ENCODE data around the gene SSNA1.

The SSNA1 gene

DNA sequence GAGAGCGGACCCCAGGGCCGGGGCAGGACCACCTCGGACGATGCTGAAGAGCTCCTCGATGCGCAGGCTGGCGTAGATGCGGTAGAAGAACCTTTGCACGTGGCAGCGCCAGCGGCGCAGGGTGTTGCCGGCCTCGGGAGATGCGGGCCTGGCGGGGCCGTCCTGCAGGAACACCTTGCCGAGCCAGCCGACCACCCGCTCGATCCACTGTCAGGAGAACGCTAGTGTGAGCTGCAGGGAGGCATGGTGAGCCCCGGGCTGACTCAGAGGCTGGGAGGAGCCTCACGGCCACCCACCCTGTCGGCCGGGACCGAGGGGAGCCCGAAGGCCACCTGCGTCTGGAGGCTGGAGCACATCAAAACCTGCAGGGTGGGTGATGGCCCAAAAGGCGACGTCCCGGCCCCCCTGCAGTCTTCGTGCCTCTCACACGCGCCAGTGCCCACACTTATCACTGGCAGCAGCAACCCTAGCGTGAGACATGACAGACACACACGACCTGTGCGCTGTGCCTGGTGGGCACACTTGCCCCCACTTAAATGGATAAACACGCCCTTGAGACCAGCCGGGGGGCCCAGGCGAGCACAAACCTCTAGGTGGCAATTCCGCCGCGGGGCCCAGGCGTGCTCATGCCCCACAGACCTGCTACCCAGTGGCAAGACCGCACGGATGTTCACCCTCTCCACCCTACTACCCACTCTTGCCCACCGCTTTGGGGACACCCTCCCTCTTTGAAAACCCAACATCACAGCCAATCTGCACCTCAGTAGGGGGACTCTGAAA is 3.4 kb upstream of the SSNA1 start:
- no peak for DNase-seq

DNA sequence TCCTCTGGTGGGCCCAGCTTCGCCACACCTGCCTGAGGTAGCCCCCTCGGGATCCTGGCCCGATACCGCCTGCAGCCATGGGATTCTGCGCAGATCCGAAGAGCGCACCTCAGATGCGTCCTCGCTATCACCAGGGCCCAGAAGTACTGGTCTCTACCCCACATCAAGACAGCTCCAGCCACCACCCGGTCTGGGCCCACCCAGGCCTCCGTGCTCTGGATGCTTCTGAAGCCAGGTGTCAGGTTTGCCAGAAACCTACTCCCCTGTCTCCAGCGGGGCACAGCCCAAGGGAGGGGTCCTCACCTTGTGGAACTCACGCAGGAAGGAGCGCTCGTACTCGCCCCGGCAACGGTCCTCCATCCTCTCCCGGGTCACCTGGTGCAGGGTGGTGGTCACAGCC is 2.6 kb upstream of the SSNA1 start:
- DNase-seq, result no peak

DNA sequence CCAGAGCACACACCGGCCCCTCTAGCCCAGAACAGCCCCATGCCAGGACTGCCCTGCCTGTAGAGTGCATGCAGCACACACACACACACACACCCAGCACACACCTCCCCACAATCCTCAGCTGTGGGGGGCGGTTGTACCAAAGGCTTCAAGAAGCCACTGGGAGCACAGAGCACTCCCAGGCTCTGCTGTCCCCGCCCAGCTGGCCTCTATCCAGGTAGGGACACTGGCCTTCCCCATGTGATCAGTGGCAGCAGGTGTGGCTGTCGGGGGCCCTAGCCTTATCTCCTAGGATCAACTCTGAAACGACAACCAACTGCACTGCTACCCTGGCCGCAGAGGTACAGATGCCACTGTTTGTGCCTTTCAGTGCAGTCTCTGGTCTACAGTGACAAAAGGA is 2.1 kb upstream of the SSNA1 start:
- no peak for DNase-seq

DNA sequence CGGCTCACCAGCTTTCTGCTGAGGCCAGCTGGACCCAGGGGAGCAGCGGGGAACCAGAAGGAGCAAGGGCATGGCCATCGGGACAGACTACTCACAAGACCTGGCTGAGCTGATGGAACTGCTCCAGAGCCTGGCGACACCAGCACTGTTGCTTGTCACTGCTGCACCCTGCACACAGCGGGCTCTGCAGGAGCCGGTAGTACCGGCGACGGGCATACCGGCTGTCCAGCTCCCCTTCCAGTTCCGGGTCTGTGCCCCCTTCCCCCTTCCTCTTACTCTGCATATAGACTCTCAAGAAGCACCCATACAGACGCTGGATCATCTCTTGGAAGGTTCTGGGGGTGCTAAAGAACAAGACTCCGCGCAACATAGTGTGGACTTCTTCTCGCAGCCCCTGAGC is 1.1 kb upstream of the SSNA1 start:
- no peak for DNase-seq

DNA sequence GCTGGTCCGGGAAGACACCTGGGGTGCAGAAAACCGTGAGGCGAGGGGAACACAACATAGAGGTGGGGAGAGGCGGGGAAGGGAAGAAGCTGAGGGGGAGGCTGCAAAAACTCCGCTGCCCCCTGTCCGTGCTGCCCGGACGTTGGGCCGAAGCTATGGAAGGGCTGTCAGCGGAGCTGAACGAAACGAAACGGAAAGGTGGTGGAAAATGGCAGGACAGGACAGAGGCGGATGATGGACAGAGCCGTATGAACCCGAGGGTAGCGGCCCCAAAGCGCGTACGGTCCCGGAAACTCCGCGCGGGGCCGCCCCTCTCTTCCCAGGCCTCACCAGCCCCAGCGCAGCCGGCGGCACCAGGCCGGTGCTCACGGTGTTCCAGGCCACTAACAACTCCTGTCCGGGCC is 388 bp upstream of the SSNA1 start:
- no peak for DNase-seq

DNA sequence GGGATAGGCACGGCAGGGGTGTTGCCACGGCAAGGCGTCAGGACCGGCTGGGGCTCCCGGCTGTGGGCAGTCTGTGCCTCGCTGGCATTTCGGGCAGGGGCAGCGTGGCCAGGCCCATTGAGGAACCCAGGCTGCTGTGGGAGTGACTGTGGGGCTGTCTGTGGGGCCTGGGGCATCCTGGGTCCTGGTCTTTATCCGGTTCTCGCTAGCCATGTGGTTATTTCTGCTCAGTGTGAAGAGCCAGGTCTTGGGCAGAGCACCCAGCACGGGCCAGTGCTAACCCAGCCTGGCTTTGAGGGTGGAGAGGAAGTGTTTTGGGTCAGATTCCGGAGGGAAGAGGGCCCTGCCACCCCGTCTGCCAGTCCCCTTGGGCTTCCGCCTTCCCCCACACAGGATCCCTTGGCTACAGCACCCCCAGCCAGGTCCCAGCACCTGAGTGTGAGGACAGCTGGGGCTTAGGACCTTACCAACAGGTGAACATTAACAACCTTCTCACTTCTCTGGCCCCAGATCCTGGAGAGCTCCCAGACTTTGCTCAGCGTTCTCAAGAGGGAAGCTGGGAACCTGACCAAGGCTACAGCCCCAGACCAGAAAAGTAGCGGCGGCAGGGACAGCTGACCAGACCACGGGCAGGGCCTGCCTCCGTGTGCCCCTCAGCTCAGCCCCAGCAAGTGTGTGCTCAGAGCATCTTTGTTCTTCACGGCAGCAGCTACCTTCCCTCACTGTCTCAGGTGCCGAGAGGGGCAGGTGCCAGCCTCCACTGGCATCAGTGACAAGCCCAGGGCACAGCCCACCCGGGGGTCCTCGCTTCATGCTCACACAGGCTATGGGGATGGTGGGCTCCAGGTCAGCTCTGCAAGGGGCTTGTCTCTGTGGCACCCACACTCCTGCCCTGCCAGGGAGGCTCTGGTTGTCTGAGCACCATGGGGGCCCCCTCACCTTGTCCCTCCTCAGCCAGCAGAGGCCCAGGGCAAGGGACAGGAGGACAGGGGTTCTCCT is 1.1 kb downstream of the SSNA1 start:
- no peak for DNase-seq

DNA sequence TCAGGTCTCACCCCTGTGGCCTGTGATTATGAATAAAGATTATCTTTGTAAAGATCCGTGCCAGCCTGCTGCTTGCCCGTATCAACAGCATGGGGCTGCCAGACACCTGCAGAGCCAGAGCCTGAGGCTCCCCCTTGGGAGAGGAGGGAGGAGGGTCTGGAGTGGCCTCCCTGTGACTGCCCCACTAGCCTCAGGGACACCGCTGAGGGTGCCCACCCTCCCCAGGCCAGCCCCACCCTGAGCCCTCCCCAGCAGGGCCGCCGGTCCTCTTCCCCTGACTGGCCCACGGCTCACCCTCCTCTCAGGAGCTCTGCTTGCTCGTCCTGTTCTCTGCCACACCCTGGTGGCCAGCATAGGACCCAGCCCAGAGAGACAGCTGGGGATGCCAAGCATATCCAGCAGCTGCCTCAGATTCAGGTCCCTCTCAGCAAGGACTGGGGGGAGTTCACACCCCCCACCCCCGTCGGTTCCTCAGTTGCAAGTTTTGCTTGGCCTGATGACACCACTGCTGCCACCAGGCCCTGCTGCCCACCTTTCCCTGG is 1.9 kb downstream of the SSNA1 start:
- no peak for DNase-seq

DNA sequence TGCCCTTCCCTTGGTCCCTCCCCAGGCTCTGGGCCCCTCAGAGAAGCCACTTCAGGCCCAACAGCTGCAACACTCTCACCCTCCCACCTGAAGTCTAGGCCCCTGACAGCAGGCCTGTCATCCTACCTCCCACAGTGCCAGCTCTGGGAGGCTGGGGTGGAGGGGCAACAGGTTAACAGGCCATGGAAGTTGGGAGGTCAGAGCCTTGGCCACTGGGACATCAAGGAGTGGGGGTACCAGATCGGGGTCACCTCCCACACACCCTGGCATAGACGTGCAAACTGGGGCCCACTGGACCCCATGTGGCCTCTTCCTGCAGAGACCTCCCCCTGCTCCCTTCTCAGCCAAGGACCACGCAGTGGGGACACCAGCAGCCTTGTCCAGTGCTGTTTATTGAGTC is 2.8 kb downstream of the SSNA1 start:
- DNase-seq, result no peak

DNA sequence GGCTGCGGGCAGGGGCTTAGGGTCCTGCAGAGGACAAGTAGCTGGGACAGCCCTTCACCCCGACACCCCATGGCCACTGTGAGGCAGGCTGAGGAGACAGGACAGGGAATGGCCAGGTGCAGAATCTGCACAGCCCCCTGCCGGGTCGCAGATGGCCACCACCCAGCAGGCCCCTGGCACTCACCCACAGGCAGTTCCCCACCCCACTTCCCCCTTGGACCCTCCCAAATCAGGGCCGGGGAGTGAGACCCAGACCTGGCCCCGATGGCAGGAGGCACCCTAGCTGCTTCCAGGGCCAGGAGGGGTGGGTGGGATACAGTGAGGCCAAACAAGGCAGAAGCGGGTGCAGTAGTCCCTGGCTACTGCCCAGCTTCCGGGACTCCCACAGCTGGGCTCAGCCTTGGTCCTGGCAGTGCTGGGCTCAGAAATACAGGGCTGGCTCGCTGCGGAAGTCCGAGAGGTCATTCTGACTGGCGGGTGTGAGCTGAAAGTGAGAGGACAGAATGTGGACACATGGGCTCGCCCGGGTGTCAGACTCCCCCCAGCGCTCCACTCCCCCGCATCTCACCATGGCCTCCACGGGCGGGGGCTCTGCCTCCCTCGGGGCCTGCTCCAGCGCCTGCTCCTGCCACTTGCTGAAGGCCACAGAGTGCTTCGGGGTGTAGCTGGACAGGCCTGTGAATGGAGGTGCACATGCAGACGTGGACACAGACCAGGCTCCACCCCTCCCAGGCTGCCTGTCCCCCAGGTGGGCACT is 3.4 kb downstream of the SSNA1 start:
- no peak for DNase-seq

DNA sequence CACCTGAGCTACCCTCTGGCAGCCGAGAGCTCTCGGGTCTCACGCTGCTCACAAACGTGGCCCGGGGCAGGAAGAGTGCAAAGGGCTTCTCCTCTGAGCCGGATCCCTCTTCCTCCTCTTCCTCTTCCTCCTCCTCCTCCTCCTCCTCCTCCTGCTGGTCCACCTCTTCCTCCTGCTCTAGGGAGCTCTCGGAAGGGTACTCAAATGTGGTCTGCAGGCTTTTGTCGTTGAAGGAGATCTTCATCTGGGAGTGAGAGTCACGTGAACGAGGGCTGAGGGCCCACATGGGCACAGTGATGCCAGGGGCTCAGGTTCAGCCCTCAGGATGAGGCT is 3.9 kb downstream of the SSNA1 start:
- no peak for DNase-seq

DNA sequence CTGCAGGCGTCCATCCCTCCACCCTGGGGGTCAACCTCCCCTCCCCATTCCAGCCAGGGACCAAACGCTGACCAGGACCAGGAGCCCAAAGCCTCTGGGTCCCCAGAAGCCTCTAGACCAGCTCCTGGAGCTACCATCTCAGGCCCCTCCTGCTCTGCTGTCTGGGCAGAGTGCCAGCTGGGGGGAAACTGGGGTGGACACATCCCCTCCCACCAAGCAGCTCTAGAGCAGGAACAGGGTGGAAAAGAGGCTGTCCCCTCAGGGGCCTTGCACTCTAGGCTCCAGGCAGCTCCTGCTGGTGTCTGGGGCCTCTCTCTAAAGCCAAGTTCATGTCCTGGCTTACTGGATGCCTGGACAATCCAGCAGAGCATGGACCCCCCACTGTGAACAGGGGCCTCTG is 4.4 kb downstream of the SSNA1 start:
- DNase-seq, result no peak

DNA sequence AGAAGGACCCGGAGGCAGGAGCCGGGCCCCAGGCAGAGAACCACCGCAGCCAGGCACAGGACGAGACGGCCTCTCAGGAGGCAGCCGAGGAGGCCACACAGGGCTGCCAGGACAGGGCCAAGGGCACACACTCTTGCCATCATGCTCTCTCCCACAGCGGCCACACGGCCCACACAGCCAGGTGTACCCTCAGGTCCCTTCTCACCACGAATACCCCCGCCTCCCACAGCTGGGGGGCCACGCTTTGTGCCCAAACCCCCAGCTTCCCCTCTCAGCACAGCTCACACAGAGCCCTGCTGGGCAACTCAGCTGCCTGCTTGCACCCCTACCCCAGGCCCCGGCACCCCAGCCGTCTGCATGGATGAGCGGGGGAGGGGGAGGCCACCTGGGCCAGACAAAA is 5.3 kb downstream of the SSNA1 start:
- DNase-seq, result no peak

DNA sequence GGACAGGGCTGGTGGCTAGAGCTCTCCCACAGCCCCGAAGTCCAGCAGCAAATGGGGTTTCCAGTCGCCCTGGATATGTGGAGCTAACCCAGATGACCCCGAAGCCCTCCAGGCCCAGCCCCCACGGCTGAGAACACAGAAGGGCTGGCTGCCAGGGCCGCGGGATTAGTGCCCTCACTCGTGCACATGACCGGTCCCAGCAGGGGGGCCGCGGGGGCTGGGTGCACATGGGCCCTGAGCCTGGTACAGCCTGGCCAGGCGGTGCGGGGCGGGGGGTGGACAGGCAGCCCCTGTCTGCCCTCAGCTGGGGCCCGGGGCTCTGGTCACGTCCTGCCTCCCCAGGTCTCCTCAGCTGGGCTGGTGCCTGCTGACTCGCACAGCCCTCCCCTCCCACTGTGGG is 5.9 kb downstream of the SSNA1 start:
- no peak for DNase-seq

DNA sequence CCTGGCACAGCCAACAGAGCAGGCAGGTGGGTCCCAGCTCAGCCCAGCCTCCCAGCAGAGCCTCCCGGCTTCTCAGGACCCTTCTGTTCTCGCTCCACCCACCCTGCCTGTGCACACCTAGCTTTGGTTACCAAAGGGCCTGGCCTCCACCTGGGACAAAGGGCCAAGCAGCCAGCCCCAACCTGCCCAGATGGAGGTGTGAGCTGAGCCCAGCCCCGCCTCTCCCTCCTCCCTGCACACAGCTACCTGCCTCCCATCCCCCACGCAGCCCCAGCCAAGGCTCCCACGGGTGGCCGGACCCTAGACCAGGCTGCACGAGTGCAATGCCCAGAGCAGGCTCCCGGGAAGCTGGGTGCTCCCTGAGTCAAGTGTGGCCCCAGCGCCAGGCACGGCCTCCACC is 6.4 kb downstream of the SSNA1 start:
- DNase-seq, result no peak

DNA sequence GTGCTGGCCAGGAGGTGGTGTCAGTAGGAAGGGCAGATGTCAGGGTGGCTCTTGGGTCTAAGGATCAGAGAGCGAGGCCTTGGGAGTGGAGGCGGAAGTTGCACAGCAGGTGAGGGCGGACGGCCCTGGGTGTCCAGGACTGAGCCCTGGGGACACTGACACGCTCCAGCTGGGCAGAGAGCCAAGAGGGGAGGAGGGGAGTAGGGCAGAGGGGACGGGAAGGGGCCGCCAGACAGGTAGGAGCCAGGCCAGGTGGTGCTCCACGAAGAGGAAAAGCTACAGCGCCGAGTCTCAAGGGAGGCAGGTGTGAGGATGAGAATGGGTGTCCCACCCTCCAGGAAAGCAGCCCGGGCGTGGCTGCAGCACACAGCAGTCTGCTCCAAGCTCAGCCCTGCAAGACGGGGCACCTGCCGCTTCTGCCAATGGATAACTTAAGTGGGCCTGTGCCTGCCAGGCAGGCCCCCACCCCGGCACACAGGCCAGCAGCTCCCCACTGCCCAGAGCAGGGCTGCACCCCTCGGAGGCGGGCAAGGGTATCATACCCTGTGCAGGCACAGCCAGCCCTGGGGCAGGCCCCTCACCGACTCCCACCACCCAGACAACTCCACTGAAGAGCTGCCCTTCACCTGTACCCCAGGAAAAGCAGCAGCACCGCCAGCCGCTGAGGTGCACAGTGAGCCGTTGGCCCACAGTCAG is 7.2 kb downstream of the SSNA1 start:
- no peak for DNase-seq

DNA sequence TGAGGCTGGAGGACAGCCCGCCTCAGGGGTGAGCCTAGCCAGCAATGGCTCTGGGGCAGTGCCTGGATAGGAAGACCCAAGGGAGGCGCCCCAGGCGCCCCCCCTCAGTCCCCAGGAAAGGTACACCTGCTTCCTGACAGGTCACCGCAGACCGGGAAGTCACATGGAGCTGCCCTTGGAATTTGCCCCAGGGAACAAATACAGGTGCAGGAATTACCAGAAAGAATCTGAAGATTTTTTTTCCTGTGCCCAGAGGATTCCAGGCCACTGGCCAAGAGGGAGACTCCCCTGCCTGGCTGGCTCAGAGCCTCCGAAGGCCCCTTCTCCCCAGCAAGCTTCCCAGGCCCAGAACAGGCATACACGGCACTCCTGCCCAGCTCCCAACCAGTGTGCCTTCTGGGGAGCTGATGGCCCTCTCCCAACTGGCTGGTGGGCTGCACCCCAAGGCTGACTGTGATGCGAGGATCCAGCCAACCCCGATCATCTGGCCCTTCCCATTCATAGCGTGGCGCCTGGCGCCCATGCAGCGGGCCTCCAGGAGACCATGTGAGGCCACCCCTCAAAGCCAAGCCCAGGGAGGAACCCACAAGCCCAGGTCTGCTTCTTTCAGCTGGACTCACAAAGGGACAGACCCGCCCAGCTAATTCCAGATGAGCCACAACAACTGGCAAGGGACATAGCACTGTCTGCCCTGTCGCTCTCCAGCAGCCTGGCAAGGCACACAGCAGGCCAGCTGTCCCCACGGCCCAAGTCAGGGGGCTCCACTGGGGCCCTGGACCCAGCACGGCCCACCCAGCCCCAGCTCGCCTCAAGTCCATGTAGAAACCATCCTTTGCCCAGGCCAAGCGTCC is 9.8 kb downstream of the SSNA1 start:
- no peak for DNase-seq

DNA sequence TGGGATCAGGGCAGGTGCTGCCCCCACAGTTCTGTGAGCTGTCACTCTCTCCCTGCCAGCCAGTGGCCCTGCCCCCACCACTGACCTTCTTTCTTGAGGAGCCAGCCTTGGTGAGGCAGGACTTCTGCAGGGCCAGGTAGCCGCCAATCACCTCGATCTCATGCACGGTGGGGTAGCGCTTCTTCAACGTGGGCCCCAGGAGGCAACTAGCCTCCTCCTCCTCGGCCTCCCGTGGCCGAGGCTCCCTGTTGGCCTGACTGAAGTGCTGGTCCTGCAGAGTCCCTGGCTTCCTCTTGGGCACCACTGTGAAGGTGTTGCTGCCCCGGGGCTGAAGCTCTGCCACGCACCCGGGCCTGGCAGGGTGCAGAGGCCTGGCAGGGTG is 10.4 kb downstream of the SSNA1 start:
- no peak for DNase-seq

DNA sequence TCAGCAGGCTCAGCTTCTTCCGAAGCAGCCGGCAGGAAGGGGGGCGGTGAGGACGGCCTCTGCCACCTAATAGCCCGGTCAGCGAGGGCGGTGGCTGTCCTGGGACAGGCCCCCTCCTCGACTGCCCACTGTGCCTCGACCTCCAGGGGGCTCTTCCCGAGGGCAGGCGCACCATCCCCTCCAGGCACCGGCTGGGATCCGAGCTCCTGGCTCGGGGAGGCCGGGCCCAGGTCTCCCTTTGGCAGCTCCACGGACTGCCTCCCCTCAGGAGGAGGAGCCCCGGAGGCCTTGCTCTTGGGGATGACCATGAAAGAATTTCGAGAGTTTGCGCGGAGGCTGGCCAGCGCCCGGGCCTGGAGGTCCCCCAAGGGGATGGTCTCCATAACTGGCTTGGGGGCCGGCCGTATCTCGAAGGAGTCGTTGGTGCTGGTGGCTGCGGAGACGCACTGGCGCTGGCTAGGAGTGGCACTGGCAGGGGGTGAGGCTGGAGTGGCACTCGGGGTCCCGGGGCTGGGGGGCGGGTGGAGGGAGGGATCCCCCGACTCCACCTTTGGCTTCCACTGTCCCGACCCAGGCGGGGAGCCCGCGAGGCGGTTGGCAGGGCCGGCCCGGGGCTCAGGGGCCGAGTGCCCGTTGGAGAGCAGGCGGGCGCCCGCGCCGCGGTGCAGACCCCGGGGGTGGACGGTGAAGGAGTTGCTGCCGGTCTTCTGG is 11.1 kb downstream of the SSNA1 start:
- no peak for DNase-seq

DNA sequence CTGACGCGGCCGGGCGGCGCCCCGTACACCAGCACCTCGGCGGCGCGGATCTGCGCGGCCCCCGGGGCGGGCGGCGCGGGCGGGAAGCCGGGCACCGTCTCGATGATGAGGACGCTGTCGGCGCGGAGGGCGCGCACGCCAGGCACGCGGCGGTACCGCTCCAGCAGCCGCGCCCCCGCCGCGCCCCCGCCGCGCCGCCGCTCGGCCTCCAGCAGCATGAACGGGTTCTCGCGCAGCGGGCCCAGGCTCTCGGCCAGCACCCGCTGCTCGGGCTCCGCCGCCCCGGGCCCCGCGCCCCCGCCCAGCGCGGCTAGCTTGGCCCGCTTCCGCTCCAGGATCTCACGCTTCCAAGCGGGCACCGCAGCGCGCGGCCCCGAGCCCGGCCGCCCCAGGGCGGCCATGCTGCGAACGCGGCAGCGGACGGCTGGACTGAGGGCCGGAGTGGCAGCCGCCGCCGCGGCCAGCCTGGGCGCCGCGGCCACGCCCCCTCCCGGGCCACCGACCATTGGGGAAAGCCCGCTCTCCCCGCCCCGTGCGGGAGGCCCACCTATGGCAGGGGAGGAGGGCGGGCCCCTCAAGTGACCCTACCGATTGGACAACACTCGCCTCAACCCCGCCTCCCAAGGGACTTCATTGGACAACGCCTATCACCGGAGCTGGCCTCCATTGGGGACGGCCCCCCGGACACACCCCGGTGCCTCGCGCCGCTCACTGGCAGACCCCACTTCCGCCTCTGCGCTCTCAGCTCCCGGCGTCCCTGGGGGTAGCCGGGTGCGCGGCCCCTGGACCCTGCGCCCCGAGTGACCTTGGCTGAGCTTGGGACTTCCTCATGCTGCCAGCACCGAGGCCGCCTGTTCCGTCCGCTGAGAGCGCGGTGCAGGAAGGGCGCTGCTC is 12.1 kb downstream of the SSNA1 start, which contains the start of gene TPRN:
TPRN (minus strand) TSS at position 431 of the 894 bp plus-strand sequence; CDS start at position 401, 30 bp downstream.
- DNase-seq, result peak; percentile 99 to 100 (median 100)
